DOHH2 (cell line): Measurements from ENCODE around the gene RGS9.

Experiments
- CTCF ChIP-seq: fragments of 200-600 bp; sonication (generic); IDR thresholded peaks from one replicate; pipeline ENCODE4 v1.5.1; 2014; ENCODE audit warnings: antibody characterized with exemption, mild to moderate bottlenecking, low read depth, low read length; ENCODE audit not compliant: poor library complexity, severe bottlenecking
- EZH2phosphoT487 ChIP-seq: fragments of 200-600 bp; sonication (generic); IDR thresholded peaks from 2 replicates; pipeline ENCODE4 v1.6.1; 2017; ENCODE audit warnings: borderline replicate concordance, mild to moderate bottlenecking, antibody characterized with exemption, low read length, moderate library complexity, mixed read lengths

GRCh38 chr17:65261152-65261551 is 124.0 kb downstream of the RGS9 start:
- TF ChIP-seq CTCF (no peak), EZH2phosphoT487 (no peak)
